CD14-positive monocyte (primary cell): Measurements from ENCODE around the gene STAT5A. TPM values are rescaled to one million over a fixed set of nuclear protein-coding genes. Genes with fewer than 3 reads are reported as not detected.

Source experiments
- DNase-seq, 3 donors: peaks; one replicate each; pipeline ENCODE4 v3.0.0-alpha.2; 2011 to 2022
- H2AFZ ChIP-seq: 2 replicates; pipeline ENCODE4 v1.6.0; 2012; ENCODE audit warnings: mild to moderate bottlenecking, low read depth, low read length, inconsistent platforms; ENCODE audit not compliant: insufficient read depth, poor library complexity, severe bottlenecking
- H3K27ac ChIP-seq, 2 donors: 1 replicate in 1 of 2; 2 replicates in 1 of 2; pipeline ENCODE4 v1.5.1; 2012 to 2013; ENCODE audit warnings: low read length in 2 of 2, control low read depth in 1 of 2, inconsistent platforms in 1 of 2, low read depth in 1 of 2, mild to moderate bottlenecking in 1 of 2
- H3K27me3 ChIP-seq, 2 donors: one replicate each; pipeline versions ENCODE4 v1.6.0 to v1.6.1; 2011 to 2013; ENCODE audit warnings: low read length in 2 of 2; ENCODE audit not compliant: control insufficient read depth in 2 of 2, insufficient read depth in 2 of 2
- H3K36me3 ChIP-seq, 2 donors: replicated peaks in 1 of 2; 1 replicate in 1 of 2; 2 replicates in 1 of 2; pipeline versions ENCODE4 v1.5.1 to v1.6.1; 2012 to 2013; ENCODE audit warnings: low read length in 2 of 2, control low read depth in 1 of 2, inconsistent platforms in 1 of 2, mild to moderate bottlenecking in 1 of 2; ENCODE audit not compliant: insufficient read depth in 2 of 2, control insufficient read depth in 1 of 2
- H3K4me1 ChIP-seq, 2 donors: 1 replicate in 1 of 2; 2 replicates in 1 of 2; pipeline versions ENCODE4 v1.5.1 to v1.6.1; 2012 to 2013; ENCODE audit warnings: low read length in 2 of 2, control low read depth in 1 of 2, inconsistent platforms in 1 of 2, mild to moderate bottlenecking in 1 of 2, moderate library complexity in 1 of 2; ENCODE audit not compliant: insufficient read depth in 2 of 2, control insufficient read depth in 1 of 2
- H3K4me2 ChIP-seq: replicated peaks from 2 replicates; pipeline ENCODE3; 2012; ENCODE audit warnings: low read length, moderate library complexity, mild to moderate bottlenecking; ENCODE audit not compliant: poor library complexity, severe bottlenecking; ENCODE audit errors: extremely low read depth
- H3K4me3 ChIP-seq, 3 experiments: fragments of 200-600 bp in 1 of 3; sonication (generic) in 1 of 3; replicated peaks in 1 of 3; 1 replicate in 2 of 3; 2 replicates in 1 of 3; pipeline ENCODE4 v1.5.1; 2011 to 2013; ENCODE audit warnings: low read length in 3 of 3, mild to moderate bottlenecking in 3 of 3, control low read depth in 2 of 3, low read depth in 2 of 3, inconsistent platforms in 1 of 3, moderate library complexity in 1 of 3
- H3K79me2 ChIP-seq: 2 replicates; pipeline ENCODE4 v1.6.0; 2012; ENCODE audit warnings: mild to moderate bottlenecking, control low read depth, inconsistent platforms, low read length, moderate library complexity; ENCODE audit not compliant: insufficient read depth
- H3K9ac ChIP-seq: 2 replicates; pipeline ENCODE4 v1.6.0; 2017; ENCODE audit warnings: low read length, mild to moderate bottlenecking; ENCODE audit not compliant: insufficient read depth, poor library complexity, severe bottlenecking
- H3K9me3 ChIP-seq, 2 donors: replicated peaks in 1 of 2; 1 replicate in 1 of 2; 2 replicates in 1 of 2; pipeline versions ENCODE4 v1.5.1 to v1.6.1; 2012 to 2013; ENCODE audit warnings: low read length in 2 of 2, control low read depth in 1 of 2; ENCODE audit not compliant: control insufficient read depth in 1 of 2, insufficient read depth in 1 of 2
- H4K20me1 ChIP-seq: 2 replicates; pipeline ENCODE4 v1.6.0; 2012; ENCODE audit warnings: mild to moderate bottlenecking, low read length, control low read depth, moderate library complexity; ENCODE audit not compliant: insufficient read depth
- H3K27ac Mint-ChIP-seq, 7 donors: one replicate each; pipeline ENCODE4 v1.8.0; 2020; ENCODE audit warnings: mild to moderate bottlenecking in 7 of 7, mixed read lengths in 7 of 7, moderate library complexity in 6 of 7, inconsistent platforms in 2 of 7
- H3K27me3 Mint-ChIP-seq, 3 donors: one replicate each; pipeline ENCODE4 v1.8.0; 2021 to 2022; ENCODE audit warnings: low read depth in 3 of 3, mild to moderate bottlenecking in 3 of 3, mixed read lengths in 3 of 3, moderate library complexity in 3 of 3, inconsistent platforms in 1 of 3
- H3K36me3 Mint-ChIP-seq, 2 donors: one replicate each; pipeline ENCODE4 v1.8.0; 2020; ENCODE audit warnings: mixed read lengths in 2 of 2, inconsistent platforms in 1 of 2, mild to moderate bottlenecking in 1 of 2
- H3K4me1 Mint-ChIP-seq: one replicate; pipeline ENCODE4 v1.8.0; 2020; ENCODE audit warnings: mild to moderate bottlenecking, mixed read lengths
- H3K4me3 Mint-ChIP-seq, 2 donors: one replicate each; pipeline ENCODE4 v1.8.0; 2020; ENCODE audit warnings: mild to moderate bottlenecking in 2 of 2, mixed read lengths in 2 of 2, moderate library complexity in 1 of 2
- H3K9me3 Mint-ChIP-seq, 7 donors: one replicate each; pipeline ENCODE4 v1.8.0; 2020 to 2022; ENCODE audit warnings: mixed read lengths in 7 of 7, mild to moderate bottlenecking in 6 of 7, moderate library complexity in 6 of 7, inconsistent platforms in 2 of 7
- CTCF ChIP-seq: fragments of 200-600 bp; IDR thresholded peaks from one replicate; pipeline ENCODE4 v1.8.0; 2022; ENCODE audit warnings: antibody characterized with exemption, mild to moderate bottlenecking
- WGBS: methylation state at CpG from one replicate; pipeline ENCODE4 v1.1.5; 2013; ENCODE audit warnings: missing lambda C conversion rate; ENCODE audit not compliant: insufficient coverage; 5-methylcytosine and 5-hydroxymethylcytosine counted together
- intact Hi-C, 2 donors: fragments of 100-400 bp; cut with micrococcal nuclease; formaldehyde crosslinking; loops; one replicate each; pipeline versions ENCODE4 v1.15.0 to v1.15.1; 2023
- polyA plus RNA-seq, 3 donors: library from polyadenylated mRNA; depleted of rRNA in 1 of 3; unstranded in 2 of 3; stranded (reverse) in 1 of 3; fragments of 300-500 nt in 2 of 3; fragments of >200 nt in 1 of 3; fragmentation: Illumina TruSeq in 2 of 3; gene quantifications; 1 replicate in 2 of 3; 2 replicates in 1 of 3; pipeline ENCODE4 v1.2.3, GENCODE V29; 2012 to 2021

The STAT5A gene
- polyA plus RNA-seq, 3 donors = 30.5 to 91.1 (median 49.8) TPM

- no peaks in the 10 kb centered on the region for H3K79me2 ChIP-seq
- H3K36me3 Mint-ChIP-seq = peaks cover 71 to 87% of the 10 kb centered on the region in 2 donors
These were observed 22.5 kb downstream of the STAT5A start for GRCh38 chr17:42310787-42311215.

More at GRCh38 chr17:42310787-42311215, 22.5 kb downstream of the STAT5A start:
- intact Hi-C loops = no loop called here
- H3K9me3 ChIP-seq = no peaks in the 10 kb centered on the region
- Mint-ChIP-seq H3K27me3 (peaks cover 1 to 4% (median 1%) of the 10 kb centered on the region in 3 donors), H3K9me3 (peaks cover 0 to 3% (median 0%) of the 10 kb centered on the region in 7 donors), H3K4me1 (peaks cover 34% of the 10 kb centered on the region), H3K27ac (peak overlapping the region in 6 of 7 donors; percentile 36 to 86 (median 64)), H3K4me3 (no peak overlapping the region)
- no peak for TF ChIP-seq CTCF
- H3K4me2 ChIP-seq = no peak overlapping the region
- peaks cover 30 to 39% of the 10 kb centered on the region in 2 donors for H3K4me1 ChIP-seq
- H3K27me3 ChIP-seq = no peaks in the 10 kb centered on the region
- H3K9ac ChIP-seq = no peak overlapping the region
- no peak for DNase-seq
- 76% methylated on average over 8 of the region's 9 CpGs for WGBS
- H3K36me3 ChIP-seq = peaks cover 73 to 83% of the 10 kb centered on the region in 2 donors
- no peak overlapping the region for H3K4me3 ChIP-seq
- H4K20me1 ChIP-seq = peaks cover 95% of the 10 kb centered on the region
- H2AFZ ChIP-seq = no peak overlapping the region
- H3K27ac ChIP-seq = peak overlapping the region; percentile 31 to 64
